ENCODE data around the gene GUCY1B1. TPM values are rescaled to one million over a fixed set of nuclear protein-coding genes. Genes with fewer than 3 reads are reported as not detected.

Gene GUCY1B1
- total RNA-seq, 1 donor from 2014 or later: 2.2 TPM

GRCh38 chr4:155822572-155822971 lies 63.8 kb downstream of the GUCY1B1 start:
- no peaks in the 10 kb centered on the region for H3K36me3 Mint-ChIP-seq (ENCODE audit: unreplicated experiment)
- H3K4me1 Mint-ChIP-seq (ENCODE audit: low read depth, unreplicated experiment): no peaks in the 10 kb centered on the region
- no peaks in the 10 kb centered on the region for H3K27me3 Mint-ChIP-seq (ENCODE audit: unreplicated experiment)
- TF ChIP-seq, protein P1, sequence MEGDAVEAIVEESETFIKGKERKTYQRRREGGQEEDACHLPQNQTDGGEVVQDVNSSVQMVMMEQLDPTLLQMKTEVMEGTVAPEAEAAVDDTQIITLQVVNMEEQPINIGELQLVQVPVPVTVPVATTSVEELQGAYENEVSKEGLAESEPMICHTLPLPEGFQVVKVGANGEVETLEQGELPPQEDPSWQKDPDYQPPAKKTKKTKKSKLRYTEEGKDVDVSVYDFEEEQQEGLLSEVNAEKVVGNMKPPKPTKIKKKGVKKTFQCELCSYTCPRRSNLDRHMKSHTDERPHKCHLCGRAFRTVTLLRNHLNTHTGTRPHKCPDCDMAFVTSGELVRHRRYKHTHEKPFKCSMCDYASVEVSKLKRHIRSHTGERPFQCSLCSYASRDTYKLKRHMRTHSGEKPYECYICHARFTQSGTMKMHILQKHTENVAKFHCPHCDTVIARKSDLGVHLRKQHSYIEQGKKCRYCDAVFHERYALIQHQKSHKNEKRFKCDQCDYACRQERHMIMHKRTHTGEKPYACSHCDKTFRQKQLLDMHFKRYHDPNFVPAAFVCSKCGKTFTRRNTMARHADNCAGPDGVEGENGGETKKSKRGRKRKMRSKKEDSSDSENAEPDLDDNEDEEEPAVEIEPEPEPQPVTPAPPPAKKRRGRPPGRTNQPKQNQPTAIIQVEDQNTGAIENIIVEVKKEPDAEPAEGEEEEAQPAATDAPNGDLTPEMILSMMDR (IDR thresholded peaks at IDR 0.05; ENCODE audit: partially characterized antibody, unreplicated experiment): no peak
- H3K27ac Mint-ChIP-seq (ENCODE audit: unreplicated experiment): no peak overlapping the region
- no peaks in the 10 kb centered on the region for H3K9me3 Mint-ChIP-seq (ENCODE audit: unreplicated experiment)
- DNase-seq: no peak
- no peak overlapping the region for H3K4me3 Mint-ChIP-seq (ENCODE audit: unreplicated experiment)

DNA sequence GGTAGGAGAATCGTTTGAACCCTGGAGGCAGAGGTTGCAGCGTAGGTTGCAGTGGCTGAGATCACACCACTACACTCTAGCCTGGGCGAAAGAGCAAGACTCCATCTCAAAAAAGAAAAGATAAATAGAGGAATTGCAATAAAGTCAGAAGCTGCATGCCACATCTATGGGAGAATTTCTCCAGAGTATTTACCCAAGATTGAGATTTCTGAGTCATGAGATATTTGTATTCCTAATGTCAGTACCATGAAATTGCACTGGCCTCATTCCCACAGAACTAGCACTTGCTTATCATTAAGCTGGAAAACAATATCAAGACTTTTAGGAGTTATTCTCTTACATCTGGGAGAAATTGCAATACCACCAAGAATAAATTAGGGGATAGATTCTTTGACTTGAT lies 69.8 kb downstream of the GUCY1B1 start:
- Mint-ChIP-seq H3K9me3 (ENCODE audit: unreplicated experiment) (no peaks in the 10 kb centered on the region), H3K4me3 (ENCODE audit: unreplicated experiment) (no peak overlapping the region), H3K36me3 (ENCODE audit: unreplicated experiment) (no peaks in the 10 kb centered on the region), H3K27me3 (ENCODE audit: unreplicated experiment) (no peaks in the 10 kb centered on the region), H3K27ac (ENCODE audit: unreplicated experiment) (no peak overlapping the region), H3K4me1 (ENCODE audit: low read depth, unreplicated experiment) (no peaks in the 10 kb centered on the region)
- TF ChIP-seq, protein P1 (IDR thresholded peaks at IDR 0.05; ENCODE audit: partially characterized antibody, unreplicated experiment): no peak
- DNase-seq: no peak

GRCh38 chr4:155832664-155833063 lies 73.8 kb downstream of the GUCY1B1 start:
- TF ChIP-seq, protein P1 (IDR thresholded peaks at IDR 0.05; ENCODE audit: partially characterized antibody, unreplicated experiment): no peak
- no peaks in the 10 kb centered on the region for H3K9me3 Mint-ChIP-seq (ENCODE audit: unreplicated experiment)
- no peak for DNase-seq
- no peaks in the 10 kb centered on the region for H3K27me3 Mint-ChIP-seq (ENCODE audit: unreplicated experiment)
- no peaks in the 10 kb centered on the region for H3K36me3 Mint-ChIP-seq (ENCODE audit: unreplicated experiment)
- H3K4me1 Mint-ChIP-seq (ENCODE audit: low read depth, unreplicated experiment): no peaks in the 10 kb centered on the region
- H3K27ac Mint-ChIP-seq (ENCODE audit: unreplicated experiment): no peak overlapping the region
- H3K4me3 Mint-ChIP-seq (ENCODE audit: unreplicated experiment): no peak overlapping the region

GRCh38 chr4:155837203-155837796 lies 78.5 kb downstream of the GUCY1B1 start:
- Mint-ChIP-seq H3K27me3 (ENCODE audit: unreplicated experiment) (no peaks in the 10 kb centered on the region), H3K27ac (ENCODE audit: unreplicated experiment) (no peak overlapping the region), H3K36me3 (ENCODE audit: unreplicated experiment) (no peaks in the 10 kb centered on the region), H3K4me1 (ENCODE audit: low read depth, unreplicated experiment) (no peaks in the 10 kb centered on the region), H3K4me3 (ENCODE audit: unreplicated experiment) (no peak overlapping the region), H3K9me3 (ENCODE audit: unreplicated experiment) (no peaks in the 10 kb centered on the region)
- TF ChIP-seq, protein P1 (IDR thresholded peaks at IDR 0.05; ENCODE audit: partially characterized antibody, unreplicated experiment): no peak
- no peak for DNase-seq

- Mint-ChIP-seq H3K4me1 (ENCODE audit: low read depth, unreplicated experiment) (no peaks in the 10 kb centered on the region), H3K27ac (ENCODE audit: unreplicated experiment) (no peak overlapping the region), H3K9me3 (ENCODE audit: unreplicated experiment) (peaks cover 2% of the 10 kb centered on the region), H3K27me3 (ENCODE audit: unreplicated experiment) (peaks cover 2% of the 10 kb centered on the region), H3K36me3 (ENCODE audit: unreplicated experiment) (no peaks in the 10 kb centered on the region), H3K4me3 (ENCODE audit: unreplicated experiment) (no peak overlapping the region)
- no peak for DNase-seq
- TF ChIP-seq, protein P1 (IDR thresholded peaks at IDR 0.05; ENCODE audit: partially characterized antibody, unreplicated experiment): no peak
These were observed 83.3 kb downstream of the GUCY1B1 start for GRCh38 chr4:155842080-155842479.

Measured in glutamatergic neuron (in vitro differentiated cells).